ENCODE results near the gene PTPN5.

- TF ChIP-seq RARB (CRISPR knock-in tag; IDR thresholded peaks at IDR 0.05) (no peak), ZNF565 (CRISPR knock-in tag; conservative IDR thresholded peaks at IDR 0.05; ENCODE audit: low read depth) (no peak), ESRRG (CRISPR knock-in tag; IDR thresholded peaks at IDR 0.05) (no peak), ARNTL (CRISPR knock-in tag; IDR thresholded peaks at IDR 0.05; ENCODE audit: borderline replicate concordance, low read depth) (no peak), ISL1 (CRISPR knock-in tag; IDR thresholded peaks at IDR 0.05) (no peak), CREB5 (CRISPR knock-in tag; IDR thresholded peaks at IDR 0.05; ENCODE audit: low read depth) (no peak), ZFP30 (CRISPR knock-in tag; IDR thresholded peaks at IDR 0.05) (no peak), CSDC2 (CRISPR knock-in tag; IDR thresholded peaks at IDR 0.05) (no peak), PATZ1 (CRISPR knock-in tag; IDR thresholded peaks at IDR 0.05; ENCODE audit: borderline replicate concordance) (no peak)
Observed at GRCh38 chr11:18703001-18703763, 88.4 kb downstream of the PTPN5 start.

All from SK-N-SH treated with all-trans-retinoic acid at 6 μM for 48 hours (cell line).